ENCODE measurements around the gene EIF2B5. TPM values are rescaled to one million over a fixed set of nuclear protein-coding genes. Genes with fewer than 3 reads are reported as not detected.
A peak's percentile ranks its signal among the peaks of the same experiment; 100 is the strongest.

The EIF2B5 gene
- total and polyA plus RNA-seq, 9 of the 15 experiments (the other 6 are each of a cell fraction or from before 2014, with no cell fraction given) = 19.1 to 92.4 (median 74.0) TPM

DNA sequence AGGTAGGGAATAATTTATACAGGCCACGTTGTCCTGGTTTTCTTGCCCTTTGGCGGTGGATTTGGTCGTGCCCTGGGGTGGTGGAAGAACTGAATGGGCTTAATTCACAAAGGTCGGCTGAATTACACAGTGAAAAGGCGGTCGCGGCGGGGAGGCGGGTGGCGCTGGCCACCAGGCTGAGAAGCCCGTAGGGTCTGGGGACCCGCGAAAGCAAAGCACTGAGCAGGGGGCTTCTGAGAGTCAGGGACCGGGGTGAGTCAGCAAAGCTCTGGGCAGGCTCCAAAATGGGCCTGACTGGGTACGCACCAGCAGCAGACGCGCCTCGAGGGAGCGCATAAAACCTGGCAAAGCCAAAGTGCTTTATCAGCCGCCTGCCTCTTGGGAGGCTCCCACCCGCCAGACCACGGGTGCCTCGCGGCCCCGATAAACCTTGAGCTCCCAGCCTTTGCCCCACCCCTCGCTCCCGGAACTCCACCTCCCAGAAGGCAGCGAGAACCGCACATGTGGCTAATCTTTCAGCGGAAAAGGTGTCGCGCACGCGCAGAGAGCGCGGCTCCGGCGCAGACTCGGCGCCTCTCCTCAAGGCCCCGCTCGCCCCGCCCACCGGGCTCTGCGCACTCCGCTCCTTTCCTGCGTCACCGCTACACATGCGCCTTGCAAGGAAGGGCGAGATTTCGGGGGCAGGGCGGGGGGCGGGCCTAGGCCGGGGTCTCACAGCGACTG lies 50.5 kb downstream of the EIF2B5 start (continued):
- TF ChIP-seq, protein P1, sequence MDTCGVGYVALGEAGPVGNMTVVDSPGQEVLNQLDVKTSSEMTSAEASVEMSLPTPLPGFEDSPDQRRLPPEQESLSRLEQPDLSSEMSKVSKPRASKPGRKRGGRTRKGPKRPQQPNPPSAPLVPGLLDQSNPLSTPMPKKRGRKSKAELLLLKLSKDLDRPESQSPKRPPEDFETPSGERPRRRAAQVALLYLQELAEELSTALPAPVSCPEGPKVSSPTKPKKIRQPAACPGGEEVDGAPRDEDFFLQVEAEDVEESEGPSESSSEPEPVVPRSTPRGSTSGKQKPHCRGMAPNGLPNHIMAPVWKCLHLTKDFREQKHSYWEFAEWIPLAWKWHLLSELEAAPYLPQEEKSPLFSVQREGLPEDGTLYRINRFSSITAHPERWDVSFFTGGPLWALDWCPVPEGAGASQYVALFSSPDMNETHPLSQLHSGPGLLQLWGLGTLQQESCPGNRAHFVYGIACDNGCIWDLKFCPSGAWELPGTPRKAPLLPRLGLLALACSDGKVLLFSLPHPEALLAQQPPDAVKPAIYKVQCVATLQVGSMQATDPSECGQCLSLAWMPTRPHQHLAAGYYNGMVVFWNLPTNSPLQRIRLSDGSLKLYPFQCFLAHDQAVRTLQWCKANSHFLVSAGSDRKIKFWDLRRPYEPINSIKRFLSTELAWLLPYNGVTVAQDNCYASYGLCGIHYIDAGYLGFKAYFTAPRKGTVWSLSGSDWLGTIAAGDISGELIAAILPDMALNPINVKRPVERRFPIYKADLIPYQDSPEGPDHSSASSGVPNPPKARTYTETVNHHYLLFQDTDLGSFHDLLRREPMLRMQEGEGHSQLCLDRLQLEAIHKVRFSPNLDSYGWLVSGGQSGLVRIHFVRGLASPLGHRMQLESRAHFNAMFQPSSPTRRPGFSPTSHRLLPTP (IDR thresholded peaks at IDR 0.05; ENCODE audit: borderline replicate concordance, extremely low read depth, insufficient read length) = no peak
- TF ChIP-seq FOXM1 (IDR thresholded peaks at IDR 0.05; ENCODE audit: low read depth) (0 out of 2 replicates have a peak, but pooled peaks have one; percentile 17), FOXM1 (CRISPR knock-in tag; IDR thresholded peaks at IDR 0.05; ENCODE audit: low read depth) (no peak), MBD2 (IDR thresholded peaks at IDR 0.05; ENCODE audit: borderline replicate concordance, low read depth) (0 out of 2 replicates have a peak, but pooled peaks have one; percentile 14), JUND (IDR thresholded peaks at IDR 0.05; ENCODE audit: borderline replicate concordance, low read depth, low read length) (peak; percentile 59), JUND (tag; IDR thresholded peaks at IDR 0.05; ENCODE audit: borderline replicate concordance, low read depth, low read length) (peak; percentile 55; the same call in 1 of the 3 replicates), CREB1 (IDR thresholded peaks at IDR 0.05) (peak; percentile 70), CREB1 (CRISPR knock-in tag; IDR thresholded peaks at IDR 0.05) (peak; percentile 83), TAF1 (IDR thresholded peaks at IDR 0.05; ENCODE audit: control insufficient read depth, extremely low read depth, insufficient read depth, low read length, severe bottlenecking) (peak; percentile 41), MEIS2 (IDR thresholded peaks at IDR 0.05; ENCODE audit: partially characterized antibody) (peak; percentile 100), MED1 (CRISPR knock-in tag; IDR thresholded peaks at IDR 0.05; ENCODE audit: borderline replicate concordance) (no peak), SMARCC2 (IDR thresholded peaks at IDR 0.05; ENCODE audit: low read depth) (peak; percentile 50; the same call in 1 of the 2 replicates), TGIF2 (CRISPR knock-in tag; IDR thresholded peaks at IDR 0.05) (no peak), GATAD2B (IDR thresholded peaks at IDR 0.05; ENCODE audit: borderline replicate concordance) (peak; percentile 36; the same call in 1 of the 2 replicates), ETV1 (tag; conservative IDR thresholded peaks at IDR 0.05; ENCODE audit: low read depth) (peak; percentile 28), ZNF699 (CRISPR knock-in tag; IDR thresholded peaks at IDR 0.05; ENCODE audit: insufficient replicate concordance) (no peak), RCOR1 (IDR thresholded peaks at IDR 0.05; ENCODE audit: borderline replicate concordance in 1 of 2, low read depth in 2 of 2, low read length in 2 of 2) (peak; percentile 5 to 11; a peak in 1 of 4 replicates), ZNF23 (CRISPR knock-in tag; IDR thresholded peaks at IDR 0.05) (0 out of 2 replicates have a peak, but pooled peaks have one; percentile 25), ZNF77 (CRISPR knock-in tag; IDR thresholded peaks at IDR 0.05) (no peak), POLR2AphosphoS5 (IDR thresholded peaks at IDR 0.05; ENCODE audit: control insufficient read depth, insufficient read depth, low read depth, low read length) (peak; percentile 86), MAFK (IDR thresholded peaks at IDR 0.05; ENCODE audit: low read length) (peak; percentile 58)
- TF ChIP-seq, protein P2, sequence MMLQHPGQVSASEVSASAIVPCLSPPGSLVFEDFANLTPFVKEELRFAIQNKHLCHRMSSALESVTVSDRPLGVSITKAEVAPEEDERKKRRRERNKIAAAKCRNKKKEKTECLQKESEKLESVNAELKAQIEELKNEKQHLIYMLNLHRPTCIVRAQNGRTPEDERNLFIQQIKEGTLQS (IDR thresholded peaks at IDR 0.05) = 0 out of 2 replicates have a peak, but pooled peaks have one; percentile 16
- TF ChIP-seq, protein P2 (CRISPR knock-in tag; conservative IDR thresholded peaks at IDR 0.05) = no peak
- TF ChIP-seq, protein P3, sequence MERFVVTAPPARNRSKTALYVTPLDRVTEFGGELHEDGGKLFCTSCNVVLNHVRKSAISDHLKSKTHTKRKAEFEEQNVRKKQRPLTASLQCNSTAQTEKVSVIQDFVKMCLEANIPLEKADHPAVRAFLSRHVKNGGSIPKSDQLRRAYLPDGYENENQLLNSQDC (CRISPR knock-in tag; IDR thresholded peaks at IDR 0.05) = no peak
